Measurements from ENCODE around the gene ESD. TPM values are rescaled to one million over a fixed set of nuclear protein-coding genes. Genes with fewer than 3 reads are reported as not detected.

ESD gene
- total RNA-seq, 1 donor from 2014 or later = 120 TPM

DNA sequence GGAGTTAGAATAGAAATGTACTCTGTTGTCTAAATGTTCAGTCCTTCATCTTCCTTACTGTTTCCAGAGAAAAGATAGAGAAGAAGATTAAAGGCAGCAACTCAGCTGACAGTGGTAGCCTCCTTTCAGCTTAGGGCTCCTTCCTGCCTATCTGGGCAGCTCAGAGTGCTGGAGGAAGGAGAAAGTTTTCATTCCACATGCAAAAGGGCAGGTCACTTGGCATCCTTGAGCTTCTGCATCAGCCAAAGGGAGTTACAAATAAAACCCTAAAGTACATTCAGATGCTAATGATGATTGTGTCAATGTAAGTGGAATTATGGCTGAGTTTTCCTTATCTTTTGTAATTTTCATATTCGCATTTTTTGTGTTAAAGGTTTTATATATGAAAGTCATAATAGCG, 58.9 kb downstream of the ESD start:
- Histone ChIP-seq H3K27ac (ENCODE audit: low read depth, low read length) (no peak overlapping the region), H3K9me3 (ENCODE audit: control insufficient read depth in 3 of 3, low read length in 3 of 3) (no peaks in the 10 kb centered on the region), H3K27me3 (ENCODE audit: control insufficient read depth in 3 of 3, insufficient read depth in 3 of 3, low read length in 3 of 3) (no peaks in the 10 kb centered on the region), H3K4me3 (ENCODE audit: low read length in 3 of 3) (no peak overlapping the region), H3K9ac (ENCODE audit: low read depth in 1 of 3, low read length in 3 of 3) (no peak overlapping the region), H3K4me1 (ENCODE audit: control insufficient read depth in 3 of 3, insufficient read depth in 3 of 3, low read length in 3 of 3) (no peaks in the 10 kb centered on the region), H3K36me3 (ENCODE audit: control insufficient read depth in 3 of 3, insufficient read depth in 3 of 3, low read length in 3 of 3) (peaks cover 2 to 22% (median 9%) of the 10 kb centered on the region in 3 donors)

- Histone ChIP-seq H3K27me3 (ENCODE audit: control insufficient read depth in 3 of 3, insufficient read depth in 3 of 3, low read length in 3 of 3) (no peaks in the 10 kb centered on the region), H3K9ac (ENCODE audit: low read depth in 1 of 3, low read length in 3 of 3) (no peak overlapping the region), H3K9me3 (ENCODE audit: control insufficient read depth in 3 of 3, low read length in 3 of 3) (no peaks in the 10 kb centered on the region), H3K4me1 (ENCODE audit: control insufficient read depth in 3 of 3, insufficient read depth in 3 of 3, low read length in 3 of 3) (no peaks in the 10 kb centered on the region), H3K4me3 (ENCODE audit: low read length in 3 of 3) (no peak overlapping the region), H3K36me3 (ENCODE audit: control insufficient read depth in 3 of 3, insufficient read depth in 3 of 3, low read length in 3 of 3) (peaks cover 4 to 28% (median 7%) of the 10 kb centered on the region in 3 donors), H3K27ac (ENCODE audit: low read depth, low read length) (no peak overlapping the region)
Measured at GRCh38 chr13:46736541-46737310, 60.2 kb downstream of the ESD start.

- Histone ChIP-seq H3K27ac (ENCODE audit: low read depth, low read length) (no peak overlapping the region), H3K4me3 (ENCODE audit: low read length in 3 of 3) (no peak overlapping the region), H3K9ac (ENCODE audit: low read depth in 1 of 3, low read length in 3 of 3) (no peak overlapping the region), H3K27me3 (ENCODE audit: control insufficient read depth in 3 of 3, insufficient read depth in 3 of 3, low read length in 3 of 3) (no peaks in the 10 kb centered on the region), H3K36me3 (ENCODE audit: control insufficient read depth in 3 of 3, insufficient read depth in 3 of 3, low read length in 3 of 3) (peaks cover 3 to 25% (median 4%) of the 10 kb centered on the region in 3 donors), H3K9me3 (ENCODE audit: control insufficient read depth in 3 of 3, low read length in 3 of 3) (no peaks in the 10 kb centered on the region), H3K4me1 (ENCODE audit: control insufficient read depth in 3 of 3, insufficient read depth in 3 of 3, low read length in 3 of 3) (no peaks in the 10 kb centered on the region)
Measured at GRCh38 chr13:46735425-46735824, 61.5 kb downstream of the ESD start.

- Histone ChIP-seq H3K36me3 (ENCODE audit: control insufficient read depth in 3 of 3, insufficient read depth in 3 of 3, low read length in 3 of 3) (peaks cover 3 to 25% (median 8%) of the 10 kb centered on the region in 3 donors), H3K27me3 (ENCODE audit: control insufficient read depth in 3 of 3, insufficient read depth in 3 of 3, low read length in 3 of 3) (no peaks in the 10 kb centered on the region), H3K4me3 (ENCODE audit: low read length in 3 of 3) (no peak overlapping the region), H3K4me1 (ENCODE audit: control insufficient read depth in 3 of 3, insufficient read depth in 3 of 3, low read length in 3 of 3) (no peaks in the 10 kb centered on the region), H3K27ac (ENCODE audit: low read depth, low read length) (no peak overlapping the region), H3K9me3 (ENCODE audit: control insufficient read depth in 3 of 3, low read length in 3 of 3) (no peaks in the 10 kb centered on the region), H3K9ac (ENCODE audit: low read depth in 1 of 3, low read length in 3 of 3) (no peak overlapping the region)
Measured at GRCh38 chr13:46731535-46731934, 65.4 kb downstream of the ESD start.

DNA sequence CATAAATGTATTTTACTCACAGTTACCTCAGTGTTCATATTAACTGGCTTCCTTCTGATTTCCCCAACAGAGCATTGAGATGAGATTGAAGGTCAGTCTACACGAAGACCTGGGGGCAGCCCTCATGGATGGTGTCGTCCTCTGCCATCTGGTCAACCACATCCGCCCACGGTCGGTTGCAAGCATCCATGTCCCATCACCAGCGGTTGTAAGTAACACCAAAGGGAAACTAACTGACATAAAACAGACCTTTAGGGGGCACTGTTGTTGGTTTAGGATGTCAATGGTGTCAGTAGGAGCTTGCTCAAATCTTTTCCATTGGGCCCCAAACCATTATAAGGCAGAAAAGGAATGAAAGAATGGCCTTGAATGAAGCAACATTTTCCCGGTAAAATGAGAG, 68.2 kb downstream of the ESD start:
- Histone ChIP-seq H3K9me3 (ENCODE audit: control insufficient read depth in 3 of 3, low read length in 3 of 3) (no peaks in the 10 kb centered on the region), H3K27me3 (ENCODE audit: control insufficient read depth in 3 of 3, insufficient read depth in 3 of 3, low read length in 3 of 3) (no peaks in the 10 kb centered on the region), H3K9ac (ENCODE audit: low read depth in 1 of 3, low read length in 3 of 3) (no peak overlapping the region), H3K4me3 (ENCODE audit: low read length in 3 of 3) (no peak overlapping the region), H3K4me1 (ENCODE audit: control insufficient read depth in 3 of 3, insufficient read depth in 3 of 3, low read length in 3 of 3) (no peaks in the 10 kb centered on the region), H3K36me3 (ENCODE audit: control insufficient read depth in 3 of 3, insufficient read depth in 3 of 3, low read length in 3 of 3) (peaks cover 12 to 45% (median 15%) of the 10 kb centered on the region in 3 donors), H3K27ac (ENCODE audit: low read depth, low read length) (no peak overlapping the region)

- Histone ChIP-seq H3K27ac (ENCODE audit: low read depth, low read length) (no peak overlapping the region), H3K9ac (ENCODE audit: low read depth in 1 of 3, low read length in 3 of 3) (no peak overlapping the region), H3K4me1 (ENCODE audit: control insufficient read depth in 3 of 3, insufficient read depth in 3 of 3, low read length in 3 of 3) (no peaks in the 10 kb centered on the region), H3K4me3 (ENCODE audit: low read length in 3 of 3) (no peak overlapping the region), H3K36me3 (ENCODE audit: control insufficient read depth in 3 of 3, insufficient read depth in 3 of 3, low read length in 3 of 3) (peaks cover 8 to 31% (median 12%) of the 10 kb centered on the region in 3 donors), H3K27me3 (ENCODE audit: control insufficient read depth in 3 of 3, insufficient read depth in 3 of 3, low read length in 3 of 3) (no peaks in the 10 kb centered on the region), H3K9me3 (ENCODE audit: control insufficient read depth in 3 of 3, low read length in 3 of 3) (no peaks in the 10 kb centered on the region)
Measured at GRCh38 chr13:46726347-46726746, 70.6 kb downstream of the ESD start.

Other genes with a start within 250 kb of the ESD start
- 17.7 TPM for gene LRCH1, start 244.0 kb downstream of the ESD start, total RNA-seq
- under 0.01 TPM for gene HTR2A, start 99.9 kb upstream of the ESD start, total RNA-seq

Data from skeletal muscle tissue (tissue), 4 donors.